VCaP (cell line): ENCODE results near the gene SNX13.

ENCODE experiments used
- H3K27ac ChIP-seq: fragments of 450-650 bp; 2 replicates; pipeline ENCODE4 v1.5.1; 2017
- TF ChIP-seq, protein P1 (sequence below): fragments of 450-650 bp; conservative IDR thresholded peaks from 2 replicates; pipeline ENCODE4 v1.5.1; 2017; ENCODE audit warnings: mild to moderate bottlenecking, moderate library complexity

The SNX13 gene

DNA sequence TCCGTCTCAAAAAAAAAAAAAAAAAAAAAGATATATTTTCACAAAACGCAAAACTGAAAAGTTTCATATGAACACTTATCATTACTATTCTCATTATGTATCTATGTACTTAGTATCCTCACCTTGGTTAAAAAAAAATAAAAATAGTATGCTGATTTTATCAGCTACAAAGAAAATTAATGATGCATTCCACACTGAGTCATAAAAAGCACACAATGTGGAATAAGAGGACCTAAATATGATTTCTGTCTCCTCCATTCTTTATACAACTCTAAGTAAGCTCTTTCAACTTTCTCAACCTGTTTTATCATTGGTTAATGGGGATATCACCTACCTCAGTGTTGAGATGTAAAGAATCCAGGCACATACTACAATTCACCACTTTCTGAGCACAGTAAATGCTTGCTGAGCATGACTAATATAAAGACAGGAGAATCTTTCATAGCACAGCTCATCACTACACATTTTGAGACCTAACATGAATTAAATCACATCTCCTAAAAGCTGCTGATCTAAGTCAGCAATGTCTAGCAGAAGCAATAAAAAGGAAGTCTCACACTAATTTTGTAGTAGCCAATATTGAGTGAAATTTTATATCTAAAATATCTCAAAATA is 2.7 kb downstream of the SNX13 start:
- H3K27ac ChIP-seq = peak overlapping the region; percentile 93; the same call in 1 of the 2 replicates

DNA sequence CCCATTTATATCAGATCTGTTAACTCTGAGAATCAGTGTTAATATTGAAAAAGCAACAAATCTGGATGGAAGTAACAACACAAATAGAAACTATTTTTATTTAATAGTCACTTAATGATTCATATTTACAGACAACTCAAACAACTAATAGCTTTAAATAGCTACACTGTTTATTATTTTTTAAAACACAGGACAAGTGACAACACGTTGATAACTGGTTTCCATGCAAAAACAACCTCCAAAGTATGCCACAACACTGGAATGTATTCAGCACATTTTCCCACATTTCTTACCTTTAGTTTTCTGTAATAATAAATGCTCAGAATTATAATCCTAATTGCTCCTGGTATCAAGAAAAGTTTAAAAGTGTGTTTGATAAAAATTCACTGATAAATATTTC is 4.0 kb downstream of the SNX13 start:
- TF ChIP-seq, protein P1, sequence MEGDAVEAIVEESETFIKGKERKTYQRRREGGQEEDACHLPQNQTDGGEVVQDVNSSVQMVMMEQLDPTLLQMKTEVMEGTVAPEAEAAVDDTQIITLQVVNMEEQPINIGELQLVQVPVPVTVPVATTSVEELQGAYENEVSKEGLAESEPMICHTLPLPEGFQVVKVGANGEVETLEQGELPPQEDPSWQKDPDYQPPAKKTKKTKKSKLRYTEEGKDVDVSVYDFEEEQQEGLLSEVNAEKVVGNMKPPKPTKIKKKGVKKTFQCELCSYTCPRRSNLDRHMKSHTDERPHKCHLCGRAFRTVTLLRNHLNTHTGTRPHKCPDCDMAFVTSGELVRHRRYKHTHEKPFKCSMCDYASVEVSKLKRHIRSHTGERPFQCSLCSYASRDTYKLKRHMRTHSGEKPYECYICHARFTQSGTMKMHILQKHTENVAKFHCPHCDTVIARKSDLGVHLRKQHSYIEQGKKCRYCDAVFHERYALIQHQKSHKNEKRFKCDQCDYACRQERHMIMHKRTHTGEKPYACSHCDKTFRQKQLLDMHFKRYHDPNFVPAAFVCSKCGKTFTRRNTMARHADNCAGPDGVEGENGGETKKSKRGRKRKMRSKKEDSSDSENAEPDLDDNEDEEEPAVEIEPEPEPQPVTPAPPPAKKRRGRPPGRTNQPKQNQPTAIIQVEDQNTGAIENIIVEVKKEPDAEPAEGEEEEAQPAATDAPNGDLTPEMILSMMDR = no peak
- H3K27ac ChIP-seq = no peak overlapping the region

More for the DNA sequence above, 2.7 kb downstream of the SNX13 start:
- TF ChIP-seq, protein P1 = no peak

DNA sequence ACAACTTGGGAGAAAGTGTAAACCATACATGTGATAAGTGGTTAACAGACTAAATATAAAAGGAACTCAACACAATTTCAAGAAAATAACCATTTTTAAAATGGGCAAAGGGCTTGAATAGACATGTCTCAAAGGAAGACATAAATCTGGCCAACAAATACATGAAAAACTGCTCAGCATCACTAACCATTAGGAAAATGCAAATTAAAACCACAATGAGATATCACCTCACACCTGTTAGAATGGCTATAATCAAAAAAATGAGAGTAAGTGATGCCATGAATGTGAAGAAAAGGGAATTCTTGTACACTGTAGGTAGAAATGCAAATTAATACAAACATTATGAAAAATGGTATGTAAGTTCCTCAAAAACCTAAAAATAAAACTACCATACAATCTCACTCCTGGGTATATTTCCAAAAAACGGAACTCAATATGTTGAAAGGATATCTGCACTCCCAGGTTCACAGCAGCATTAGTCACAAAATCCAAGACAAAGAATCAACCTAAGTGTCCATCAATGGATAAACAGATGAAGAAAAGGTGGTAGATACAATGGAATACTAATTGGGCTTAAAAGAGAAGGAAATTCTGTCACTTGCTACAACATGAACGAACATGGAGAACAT is 5.6 kb downstream of the SNX13 start:
- TF ChIP-seq, protein P1 = no peak
- no peak overlapping the region for H3K27ac ChIP-seq

DNA sequence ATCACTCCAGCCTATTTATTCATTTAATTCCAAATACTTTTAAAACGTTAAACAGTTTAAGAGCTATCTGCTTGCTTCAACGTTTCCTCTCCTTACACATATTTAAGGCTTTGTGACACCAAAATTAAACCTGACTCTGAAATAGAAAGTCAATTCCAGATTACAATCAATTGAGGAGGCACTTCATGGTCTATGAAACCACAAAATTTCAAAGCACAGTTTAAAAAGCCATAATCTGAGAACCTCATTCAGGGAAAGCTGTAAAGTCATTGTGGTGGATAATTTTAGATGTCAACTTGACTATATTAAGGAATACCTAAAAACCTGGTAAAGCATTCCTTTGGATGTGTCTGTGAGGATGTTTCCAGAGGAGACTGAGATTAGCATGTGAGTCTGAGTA is 6.2 kb downstream of the SNX13 start:
- H3K27ac ChIP-seq = no peak overlapping the region
- TF ChIP-seq, protein P1 = no peak

DNA sequence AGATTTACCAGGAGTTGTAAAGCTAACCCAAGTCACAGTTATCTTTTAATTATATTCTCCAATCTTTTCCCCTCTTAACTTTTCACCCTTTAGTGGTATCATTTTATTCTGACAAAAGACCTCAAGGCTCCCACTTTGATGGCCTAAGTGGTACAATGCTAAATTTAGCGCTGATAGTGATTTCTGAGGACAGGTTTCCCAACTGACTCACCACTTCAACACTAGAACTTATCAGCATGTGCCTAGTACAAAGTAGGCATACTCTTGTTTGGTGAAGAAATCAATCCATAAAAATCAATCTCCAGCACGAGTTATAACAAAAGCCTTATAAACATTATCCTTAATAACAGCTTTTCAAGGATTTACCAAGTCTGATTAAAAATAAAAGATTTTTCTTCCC is 7.5 kb downstream of the SNX13 start:
- TF ChIP-seq, protein P1 = no peak
- H3K27ac ChIP-seq = no peak overlapping the region

DNA sequence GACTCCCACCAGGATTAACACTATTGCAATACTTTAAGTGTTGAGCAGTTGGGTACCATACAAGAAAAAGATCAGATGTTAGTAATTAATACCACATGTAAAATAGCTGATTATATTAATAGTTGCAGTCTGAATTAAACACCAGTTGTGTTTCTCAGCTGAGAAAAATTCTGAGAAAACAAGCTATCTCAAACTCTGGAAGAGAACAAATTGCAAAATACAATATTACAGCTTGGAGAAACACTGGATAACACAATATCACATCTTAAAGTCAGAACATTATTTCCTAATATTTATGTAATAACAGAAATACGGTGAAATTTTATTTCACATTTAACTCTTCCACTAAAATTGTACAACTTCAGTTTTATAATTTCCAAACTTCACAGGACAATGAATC is 9.2 kb downstream of the SNX13 start:
- no peak overlapping the region for H3K27ac ChIP-seq
- TF ChIP-seq, protein P1 = no peak

DNA sequence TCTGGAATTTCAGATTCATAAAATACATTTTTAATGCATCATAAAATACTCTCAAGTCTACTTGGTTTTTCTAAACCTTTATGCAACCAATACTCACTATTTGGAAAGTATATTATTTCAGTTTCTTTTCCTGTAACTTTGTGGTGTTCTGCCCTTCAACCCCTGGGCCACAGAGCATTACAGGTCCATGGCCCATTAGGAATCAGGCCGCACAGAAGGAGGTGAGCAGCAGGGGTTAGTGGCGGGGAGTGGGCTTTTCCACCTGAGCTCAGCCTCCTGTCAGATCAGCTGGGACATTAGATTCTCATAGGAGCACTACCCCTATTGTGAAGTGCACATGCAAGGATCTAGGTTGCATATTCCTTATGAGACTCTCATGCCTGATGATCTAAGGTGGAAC is 9.7 kb downstream of the SNX13 start:
- TF ChIP-seq, protein P1 = no peak
- H3K27ac ChIP-seq = no peak overlapping the region
